ENCODE data around the gene NOP16.

The NOP16 gene, protein sequence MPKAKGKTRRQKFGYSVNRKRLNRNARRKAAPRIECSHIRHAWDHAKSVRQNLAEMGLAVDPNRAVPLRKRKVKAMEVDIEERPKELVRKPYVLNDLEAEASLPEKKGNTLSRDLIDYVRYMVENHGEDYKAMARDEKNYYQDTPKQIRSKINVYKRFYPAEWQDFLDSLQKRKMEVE

GRCh38 chr5:176388444-176389134, at the start of gene NOP16, which contains the start of gene HIGD2A:
TSS of gene NOP16 (minus strand) at chr5:176388598. CDS start at chr5:176388539, 59 bp downstream.
TSS of gene HIGD2A (plus strand) at chr5:176388751. CDS start at chr5:176388820, 69 bp downstream.
- peak; percentile 97 for DNase-seq (ENCODE audit: low spot score)

GRCh38 chr5:176436656-176437055, 48.3 kb upstream of the NOP16 start:
- DNase-seq (ENCODE audit: low spot score), result no peak

GRCh38 chr5:176432707-176433106, 44.3 kb upstream of the NOP16 start:
- no peak for DNase-seq (ENCODE audit: low spot score)

- no peak for DNase-seq (ENCODE audit: low spot score)
Measured at GRCh38 chr5:176429972-176430371, 41.6 kb upstream of the NOP16 start.

DNA sequence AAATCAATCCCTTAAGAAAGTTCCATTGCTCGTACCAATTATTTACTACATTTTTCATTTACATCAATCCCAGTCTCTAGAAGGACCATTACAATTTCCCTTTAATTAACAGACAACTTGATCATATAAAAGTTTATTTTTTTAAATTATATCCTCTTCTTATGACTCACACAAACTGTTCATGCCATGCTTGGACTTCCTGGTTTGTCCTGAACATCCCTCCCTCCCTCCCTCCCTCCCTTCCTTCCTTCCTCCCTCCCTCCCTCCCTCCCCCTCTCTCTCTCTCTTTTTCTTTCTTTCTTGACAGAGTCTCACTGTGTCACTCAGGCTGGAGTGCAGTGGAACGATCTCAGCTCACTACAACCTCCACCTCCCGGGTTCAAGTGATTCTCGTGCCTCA, 39.6 kb upstream of the NOP16 start:
- no peak for DNase-seq (ENCODE audit: low spot score)

DNA sequence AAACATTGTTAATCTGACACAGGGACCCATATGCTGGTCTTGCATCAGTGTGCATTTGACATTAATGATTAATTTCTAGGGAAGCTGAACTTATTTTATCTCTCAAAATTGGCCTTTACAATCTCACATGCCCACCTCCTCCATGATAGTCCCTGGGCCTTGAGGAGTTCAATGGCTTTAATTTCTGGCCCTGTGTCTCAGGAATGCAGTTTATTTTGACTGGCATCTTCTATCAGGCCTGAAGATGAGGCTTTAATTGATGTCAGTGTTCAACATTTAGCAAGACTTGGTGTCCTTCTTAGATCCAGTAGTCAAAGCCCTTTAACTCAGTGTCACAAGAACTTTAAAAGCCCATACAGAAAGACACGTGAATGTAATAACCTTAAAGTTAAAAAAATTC, 38.5 kb upstream of the NOP16 start:
- DNase-seq (ENCODE audit: low spot score), result no peak

DNA sequence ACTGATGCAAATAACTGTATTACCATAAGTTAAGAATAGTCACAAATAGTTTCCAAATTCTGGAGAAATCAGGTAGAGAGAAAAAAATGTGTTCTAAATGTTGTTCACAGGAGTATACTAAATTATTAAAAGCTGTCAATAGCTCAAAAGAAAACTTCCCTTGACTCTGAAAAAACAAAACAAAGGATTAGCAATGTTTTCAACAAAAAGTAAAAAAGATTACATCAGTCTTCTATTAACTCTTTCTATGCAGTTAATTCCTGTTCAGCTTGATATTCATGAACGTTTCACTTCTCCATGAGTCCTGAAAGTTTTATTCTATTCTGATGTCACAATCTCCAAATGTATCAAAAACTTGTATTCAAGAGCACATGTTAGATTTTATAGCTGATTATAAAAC, 37.4 kb upstream of the NOP16 start:
- no peak for DNase-seq (ENCODE audit: low spot score)

GRCh38 chr5:176425138-176425537, 36.7 kb upstream of the NOP16 start:
- no peak for DNase-seq (ENCODE audit: low spot score)

- no peak for DNase-seq (ENCODE audit: low spot score)
Measured at GRCh38 chr5:176424181-176424580, 35.8 kb upstream of the NOP16 start.

DNA sequence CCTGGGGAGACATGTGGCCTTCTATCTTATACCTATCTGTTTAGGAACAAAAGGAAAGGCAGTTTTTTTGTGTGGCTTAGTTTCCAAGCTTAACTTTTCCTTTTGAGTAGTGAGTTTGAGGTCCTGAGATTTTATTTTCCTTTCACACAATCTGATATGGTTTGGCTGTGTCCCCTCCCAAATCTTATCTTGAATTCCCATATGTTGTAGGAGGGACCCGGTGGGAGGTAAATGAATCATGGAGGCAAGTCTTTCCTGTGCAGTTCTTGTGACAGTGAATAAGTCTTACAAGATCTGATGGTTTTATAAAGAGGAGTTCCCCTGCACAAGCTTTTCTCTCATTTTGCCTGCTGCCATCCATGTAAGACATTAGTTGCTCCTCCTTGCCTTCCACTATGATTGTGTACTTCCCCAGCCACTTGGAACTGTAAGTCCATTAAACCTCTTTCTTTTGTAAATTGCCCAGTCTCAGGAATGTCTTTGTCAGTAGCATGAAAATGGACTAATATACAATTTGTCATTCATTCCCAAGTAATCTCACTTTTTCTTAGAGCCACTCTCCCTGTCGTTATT, 32.7 kb upstream of the NOP16 start:
- DNase-seq (ENCODE audit: low spot score), result no peak

DNA sequence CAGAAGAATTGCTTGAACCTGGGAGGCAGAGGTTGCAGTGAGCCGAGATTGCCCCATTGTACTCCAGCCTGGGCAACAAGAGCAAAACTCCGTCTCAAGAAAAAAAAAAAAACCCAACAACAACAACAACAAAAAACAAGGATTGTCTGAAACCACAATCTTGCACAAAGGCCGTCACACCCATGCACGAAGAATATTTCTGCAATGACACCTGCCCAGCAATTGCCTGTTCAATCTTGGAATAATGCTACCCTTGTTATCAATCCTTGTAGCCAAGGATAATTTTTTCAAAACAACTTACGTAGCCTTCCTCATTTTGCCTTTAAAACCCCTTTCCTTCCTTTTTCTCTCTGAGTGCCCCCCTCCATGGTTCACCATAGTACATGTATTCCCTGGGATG, 31.7 kb upstream of the NOP16 start:
- DNase-seq (ENCODE audit: low spot score), result no peak

- DNase-seq (ENCODE audit: low spot score), result no peak
Measured at GRCh38 chr5:176418251-176418650, 29.9 kb upstream of the NOP16 start.

- DNase-seq (ENCODE audit: low spot score), result no peak
Measured at GRCh38 chr5:176416965-176417364, 28.6 kb upstream of the NOP16 start.

GRCh38 chr5:176415952-176416924, 27.8 kb upstream of the NOP16 start, which contains the start of gene CLTB:
TSS of gene CLTB (minus strand) at chr5:176416539. CDS start at chr5:176416363, 176 bp downstream.
- peak; percentile 99 for DNase-seq (ENCODE audit: low spot score)

DNA sequence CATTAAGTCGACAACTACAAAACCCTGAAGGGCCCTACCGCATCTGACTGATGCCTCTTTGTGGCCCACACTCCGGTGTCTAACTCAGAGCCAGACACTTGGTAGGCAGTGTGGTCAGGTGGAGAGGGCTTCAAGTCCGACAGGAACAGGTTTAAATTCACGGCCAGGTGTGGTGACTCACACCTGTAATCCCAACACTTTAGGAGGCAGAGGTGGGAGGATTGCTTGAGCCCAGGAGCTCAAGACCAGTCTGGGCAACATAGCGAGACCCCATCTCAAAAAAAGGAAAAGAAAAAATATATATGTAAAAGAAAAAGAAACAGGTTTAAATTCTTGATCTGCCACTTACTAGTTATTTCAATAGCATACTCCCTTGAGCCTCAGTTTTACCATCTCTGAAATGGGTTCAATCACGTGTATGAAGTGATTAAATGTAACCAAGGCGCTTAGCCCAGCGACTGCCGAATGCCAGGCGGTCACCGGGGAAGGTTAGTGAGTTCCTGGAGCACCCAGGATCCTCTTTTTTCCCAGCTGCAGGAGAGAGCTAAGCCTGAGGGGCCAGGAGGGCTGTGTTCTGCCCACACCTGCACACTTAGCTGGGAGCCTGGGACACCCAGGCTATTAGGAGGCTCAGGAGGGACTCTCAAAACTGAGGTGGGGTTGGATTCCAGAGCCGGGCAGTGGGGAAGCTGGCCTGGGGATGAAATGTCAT, 27.0 kb upstream of the NOP16 start:
- no peak for DNase-seq (ENCODE audit: low spot score)

GRCh38 chr5:176414704-176415103, 26.3 kb upstream of the NOP16 start:
- no peak for DNase-seq (ENCODE audit: low spot score)

- DNase-seq (ENCODE audit: low spot score), result no peak
Measured at GRCh38 chr5:176413709-176414191, 25.4 kb upstream of the NOP16 start.

GRCh38 chr5:176413255-176413565, 24.8 kb upstream of the NOP16 start:
- DNase-seq (ENCODE audit: low spot score), result no peak

- DNase-seq (ENCODE audit: low spot score), result no peak
Measured at GRCh38 chr5:176412517-176413254, 24.3 kb upstream of the NOP16 start.

- DNase-seq (ENCODE audit: low spot score), result no peak
Measured at GRCh38 chr5:176410486-176411180, 22.2 kb upstream of the NOP16 start.

All from iPS-NIHi11 (cell line).